PC-9 (cell line): ENCODE data around the gene MELK. TPM values are rescaled to one million over a fixed set of nuclear protein-coding genes. Genes with fewer than 3 reads are reported as not detected.
A peak's percentile ranks its signal among the peaks of the same experiment; 100 is the strongest.
"Not testable (repeated sequence)": the region's sequence is repeated elsewhere in the genome, so short reads cannot be mapped to it uniquely, and the experiment has no call there.

Experiments
- BruUV-seq: library from RNA; stranded (reverse); fragments of 400-500 nt; replicated peaks from 2 replicates; lab custom pipeline; 2021; lab: Mats Ljungman, UMichigan
- CTCF ChIA-PET: fragments of 300-600 bp; sonication (Branson Sonifier 250); formaldehyde crosslinking; loops from one replicate; lab custom pipeline; 2022; ENCODE audit warnings: antibody characterized with exemption; lab: Charles Lee
- POLR2A ChIA-PET: fragments of 300-600 bp; sonication (Branson Sonifier 250); formaldehyde crosslinking; loops from one replicate; lab custom pipeline; 2022; ENCODE audit warnings: antibody characterized with exemption; ENCODE audit not compliant: unreplicated experiment; lab: Charles Lee
- DNase-seq, 2 experiments: peaks; one replicate each; pipeline versions ENCODE4 v3.0.0 to v3.0.0-alpha.2; 2015 to 2022; ENCODE audit warnings: mixed read lengths in 1 of 2
- H2AFZ ChIP-seq: fragments of 200-600 bp; sonication (generic); 2 replicates; pipeline ENCODE4 v1.8.1; 2017; ENCODE audit warnings: antibody characterized with exemption
- H3F3A ChIP-seq: fragments of 200-600 bp; sonication (generic); 2 replicates; pipeline ENCODE4 v1.8.1; 2017; ENCODE audit warnings: antibody characterized with exemption, mild to moderate bottlenecking, low read depth; ENCODE audit not compliant: insufficient read depth
- H3K27ac ChIP-seq: fragments of 200-600 bp; sonication (generic); 2 replicates; pipeline ENCODE4 v1.6.1; 2016; ENCODE audit warnings: mixed run types
- H3K27me3 ChIP-seq: fragments of 200-600 bp; sonication (generic); 2 replicates; pipeline ENCODE4 v1.6.1; 2016; ENCODE audit warnings: low read depth, mixed run types; ENCODE audit not compliant: insufficient read depth
- H3K36me3 ChIP-seq: fragments of 200-600 bp; sonication (generic); 2 replicates; pipeline ENCODE4 v1.6.1; 2016; ENCODE audit warnings: low read depth, mixed run types
- H3K4me1 ChIP-seq: fragments of 200-600 bp; sonication (generic); replicated peaks from 2 replicates; pipeline ENCODE4 v1.6.1; 2016; ENCODE audit warnings: mixed run types; ENCODE audit not compliant: insufficient read depth
- H3K4me2 ChIP-seq: fragments of 200-600 bp; sonication (generic); 2 replicates; pipeline ENCODE4 v1.6.1; 2017; ENCODE audit warnings: mixed run types
- H3K4me3 ChIP-seq: fragments of 200-600 bp; sonication (generic); 2 replicates; pipeline ENCODE4 v1.6.1; 2016; ENCODE audit warnings: mixed run types
- H3K79me2 ChIP-seq: fragments of 200-600 bp; sonication (generic); 2 replicates; pipeline ENCODE4 v1.6.1; 2017; ENCODE audit warnings: low read depth, mixed run types
- H3K9me2 ChIP-seq: fragments of 200-600 bp; sonication (generic); 2 replicates; pipeline ENCODE4 v1.8.1; 2017; ENCODE audit warnings: mild to moderate bottlenecking; ENCODE audit not compliant: insufficient read depth
- H3K9me3 ChIP-seq: fragments of 200-600 bp; sonication (generic); 2 replicates; pipeline ENCODE4 v1.8.1; 2016; ENCODE audit warnings: low read depth; ENCODE audit not compliant: insufficient read depth
- H4K20me1 ChIP-seq: fragments of 200-600 bp; sonication (generic); 2 replicates; pipeline ENCODE4 v1.8.1; 2017; ENCODE audit not compliant: insufficient read depth
- CTCF ChIP-seq: fragments of 200-600 bp; sonication (generic); conservative IDR thresholded peaks from 2 replicates; pipeline ENCODE4 v1.6.1; 2017; ENCODE audit warnings: mixed run types, antibody characterized with exemption, mild to moderate bottlenecking, moderate library complexity
- EZH2 ChIP-seq: fragments of 200-600 bp; sonication (generic); IDR thresholded peaks from 2 replicates; pipeline ENCODE4 v1.8.0; 2017; ENCODE audit warnings: antibody characterized with exemption, low read depth
- intact Hi-C: fragments of 100-400 bp; cut with micrococcal nuclease; formaldehyde crosslinking; loops from one replicate; pipeline ENCODE4 v1.10.0; 2022; ENCODE audit not compliant: unreplicated experiment
- total RNA-seq: library from RNA; stranded (reverse); gene quantifications from 2 replicates; pipeline ENCODE4 v1.2.3, GENCODE V29; 2021

Gene MELK
- total RNA-seq, 1 experiment from 2014 or later = 48.1 TPM

GRCh38 chr9:36559036-36559695, 13.5 kb upstream of the MELK start:
- Histone ChIP-seq H2AFZ (no peak overlapping the region), H3F3A (no peaks in the 10 kb centered on the region), H3K27ac (no peak overlapping the region), H4K20me1 (no peaks in the 10 kb centered on the region), H3K9me3 (no peaks in the 10 kb centered on the region), H3K4me3 (no peak overlapping the region), H3K36me3 (no peaks in the 10 kb centered on the region), H3K4me2 (no peak overlapping the region), H3K4me1 (peaks cover 10% of the 10 kb centered on the region; the same call in 1 of the 2 replicates), H3K27me3 (no peaks in the 10 kb centered on the region), H3K9me2 (no peaks in the 10 kb centered on the region), H3K79me2 (no peaks in the 10 kb centered on the region)
- BruUV-seq = no TSS peak
- ChIA-PET CTCF (no interaction called here), POLR2A (no interaction called here)
- no peak for TF ChIP-seq CTCF
- TF ChIP-seq EZH2 = no peak
- DNase-seq = peak in 1 of 2 experiments; percentile 52
- intact Hi-C loops = loop anchor here (5.0 kb wide), 2 partner anchors 107 to 617 kb away; no protein-coding TSS in a partner anchor

- Histone ChIP-seq H3K79me2 (no peaks in the 10 kb centered on the region), H3K4me1 (peaks cover 10% of the 10 kb centered on the region; the same call in 1 of the 2 replicates), H3K27me3 (no peaks in the 10 kb centered on the region), H2AFZ (no peak overlapping the region), H3K9me2 (no peaks in the 10 kb centered on the region), H3K36me3 (no peaks in the 10 kb centered on the region), H4K20me1 (no peaks in the 10 kb centered on the region), H3K9me3 (no peaks in the 10 kb centered on the region), H3K4me2 (peak overlapping the region; percentile 56), H3K4me3 (no peak overlapping the region), H3K27ac (no peak overlapping the region), H3F3A (no peaks in the 10 kb centered on the region)
- no peak for TF ChIP-seq CTCF
- TF ChIP-seq EZH2 = no peak
- DNase-seq = peak; percentile 5 to 65
- intact Hi-C loops = no loop called here
- ChIA-PET CTCF (interaction anchor here (0.7 kb wide), 1 partner anchor 69 kb away, joined by 5 read pairs; no protein-coding TSS in a partner anchor), POLR2A (interaction anchor here (0.7 kb wide), 1 partner anchor 669 kb away, joined by 4 read pairs; no protein-coding TSS in a partner anchor)
- no TSS peak for BruUV-seq
Observed at GRCh38 chr9:36560771-36561170, 11.9 kb upstream of the MELK start.

GRCh38 chr9:36562801-36563200, 9.9 kb upstream of the MELK start:
- H2AFZ ChIP-seq, H3K4me3 ChIP-seq, BruUV-seq, intact Hi-C loops, CTCF ChIA-PET, H4K20me1 ChIP-seq, H3K9me3 ChIP-seq, H3K27ac ChIP-seq, H3F3A ChIP-seq, POLR2A ChIA-PET, H3K79me2 ChIP-seq, H3K9me2 ChIP-seq, H3K27me3 ChIP-seq, H3K36me3 ChIP-seq, DNase-seq, H3K4me2 ChIP-seq: not testable (repeated sequence)
- peaks cover 14% of the 10 kb centered on the region for H3K4me1 ChIP-seq
